ENCODE data around the gene FAM170B.

DNA sequence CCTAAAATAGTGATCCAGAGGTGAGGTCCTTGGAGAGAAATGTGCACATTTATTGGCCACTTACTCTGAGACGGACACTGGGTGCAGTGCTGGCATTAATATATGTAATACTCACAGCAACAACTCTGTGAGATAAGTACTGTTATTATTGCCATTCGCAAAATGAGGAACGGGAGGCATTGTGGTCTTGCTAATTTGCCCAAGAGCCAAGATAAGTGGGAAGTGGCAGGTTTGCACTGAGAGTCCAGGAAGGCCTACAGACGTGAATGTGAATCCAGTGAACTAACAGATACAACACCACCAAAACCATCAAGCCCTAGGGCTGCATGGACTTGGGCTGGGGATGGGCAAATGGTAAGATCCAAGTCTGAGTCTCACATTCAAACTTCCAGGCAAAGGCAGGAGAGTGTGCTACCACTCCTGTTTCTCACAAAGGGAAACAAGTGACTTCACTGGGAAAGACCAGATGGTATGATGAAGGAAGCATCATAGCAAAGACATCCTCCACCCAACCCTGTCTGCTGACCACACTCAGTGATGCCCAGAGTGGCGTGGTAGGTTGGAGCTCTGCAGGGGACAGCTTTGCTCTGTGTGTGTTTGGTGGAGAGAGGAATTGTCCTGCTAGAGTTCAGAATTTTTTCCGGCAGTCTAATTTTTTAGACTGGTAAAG, 35.1 kb upstream of the FAM170B start:
- TF ChIP-seq, protein P1, sequence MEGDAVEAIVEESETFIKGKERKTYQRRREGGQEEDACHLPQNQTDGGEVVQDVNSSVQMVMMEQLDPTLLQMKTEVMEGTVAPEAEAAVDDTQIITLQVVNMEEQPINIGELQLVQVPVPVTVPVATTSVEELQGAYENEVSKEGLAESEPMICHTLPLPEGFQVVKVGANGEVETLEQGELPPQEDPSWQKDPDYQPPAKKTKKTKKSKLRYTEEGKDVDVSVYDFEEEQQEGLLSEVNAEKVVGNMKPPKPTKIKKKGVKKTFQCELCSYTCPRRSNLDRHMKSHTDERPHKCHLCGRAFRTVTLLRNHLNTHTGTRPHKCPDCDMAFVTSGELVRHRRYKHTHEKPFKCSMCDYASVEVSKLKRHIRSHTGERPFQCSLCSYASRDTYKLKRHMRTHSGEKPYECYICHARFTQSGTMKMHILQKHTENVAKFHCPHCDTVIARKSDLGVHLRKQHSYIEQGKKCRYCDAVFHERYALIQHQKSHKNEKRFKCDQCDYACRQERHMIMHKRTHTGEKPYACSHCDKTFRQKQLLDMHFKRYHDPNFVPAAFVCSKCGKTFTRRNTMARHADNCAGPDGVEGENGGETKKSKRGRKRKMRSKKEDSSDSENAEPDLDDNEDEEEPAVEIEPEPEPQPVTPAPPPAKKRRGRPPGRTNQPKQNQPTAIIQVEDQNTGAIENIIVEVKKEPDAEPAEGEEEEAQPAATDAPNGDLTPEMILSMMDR (conservative IDR thresholded peaks at IDR 0.05; ENCODE audit: low read length): no peak
- no peak for TF ChIP-seq EZH2phosphoT487 (IDR thresholded peaks at IDR 0.05; ENCODE audit: borderline replicate concordance)

All from Loucy (cell line).